ENCODE data around the gene HLX.

The HLX gene

DNA sequence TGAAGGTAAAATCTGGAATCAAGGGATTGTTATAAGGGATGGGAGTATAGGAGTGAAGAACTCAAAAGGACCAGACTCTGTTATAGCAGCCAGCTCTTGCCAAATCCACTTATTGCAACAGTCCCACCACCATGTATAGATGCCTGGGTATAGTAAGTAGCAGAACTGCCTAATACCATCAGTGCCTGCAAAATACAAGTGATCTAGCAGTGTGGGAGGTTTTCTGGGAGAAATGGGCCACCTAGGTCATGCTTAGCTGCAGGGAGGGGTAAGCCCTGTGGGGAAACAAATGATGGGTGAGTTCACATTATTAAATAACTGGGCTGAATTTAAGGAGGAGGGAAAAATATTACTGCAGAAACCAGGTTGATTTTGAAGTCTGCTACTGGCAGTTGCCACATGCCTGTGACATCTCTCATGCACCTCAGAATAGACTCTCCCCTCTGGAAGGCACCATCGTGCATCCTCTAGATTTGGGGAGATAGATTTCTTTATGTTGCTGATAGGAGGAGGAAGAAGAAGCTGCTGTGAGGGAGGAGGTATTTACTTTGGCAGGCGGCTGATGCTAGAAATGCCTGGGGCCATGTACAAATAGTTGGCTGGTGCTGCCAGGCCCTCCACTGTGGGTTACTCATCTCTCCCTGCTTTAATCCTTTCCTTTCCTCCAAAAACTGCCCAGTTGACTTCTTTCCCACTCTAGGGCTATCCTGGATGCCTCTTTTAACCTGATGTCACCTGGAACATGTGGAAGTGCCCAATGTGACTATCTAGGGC, 27.5 kb downstream of the HLX start:
- Histone ChIP-seq H3K79me2 (ENCODE audit: low read length) (no peaks in the 10 kb centered on the region), H4K20me1 (ENCODE audit: insufficient read depth, low read length) (no peaks in the 10 kb centered on the region), H3K4me2 (ENCODE audit: low read length) (no peak overlapping the region), H3K27ac (ENCODE audit: low read length) (no peak overlapping the region), H3K36me3 (replicated peaks; ENCODE audit: low read depth, low read length) (no peaks in the 10 kb centered on the region), H3K9me3 (ENCODE audit: insufficient read depth, low read length) (no peaks in the 10 kb centered on the region), H3K9ac (ENCODE audit: low read length) (no peak overlapping the region), H3K4me1 (ENCODE audit: low read length) (peaks cover 12% of the 10 kb centered on the region), H2AFZ (ENCODE audit: low read depth, low read length) (no peak overlapping the region), H3K4me3 (ENCODE audit: low read length) (no peak overlapping the region), H3K27me3 (ENCODE audit: low read depth, low read length) (peaks cover 28% of the 10 kb centered on the region)
- TF ChIP-seq EZH2phosphoT487 (IDR thresholded peaks at IDR 0.05; ENCODE audit: low read depth), result no peak
- TF ChIP-seq, protein P1, sequence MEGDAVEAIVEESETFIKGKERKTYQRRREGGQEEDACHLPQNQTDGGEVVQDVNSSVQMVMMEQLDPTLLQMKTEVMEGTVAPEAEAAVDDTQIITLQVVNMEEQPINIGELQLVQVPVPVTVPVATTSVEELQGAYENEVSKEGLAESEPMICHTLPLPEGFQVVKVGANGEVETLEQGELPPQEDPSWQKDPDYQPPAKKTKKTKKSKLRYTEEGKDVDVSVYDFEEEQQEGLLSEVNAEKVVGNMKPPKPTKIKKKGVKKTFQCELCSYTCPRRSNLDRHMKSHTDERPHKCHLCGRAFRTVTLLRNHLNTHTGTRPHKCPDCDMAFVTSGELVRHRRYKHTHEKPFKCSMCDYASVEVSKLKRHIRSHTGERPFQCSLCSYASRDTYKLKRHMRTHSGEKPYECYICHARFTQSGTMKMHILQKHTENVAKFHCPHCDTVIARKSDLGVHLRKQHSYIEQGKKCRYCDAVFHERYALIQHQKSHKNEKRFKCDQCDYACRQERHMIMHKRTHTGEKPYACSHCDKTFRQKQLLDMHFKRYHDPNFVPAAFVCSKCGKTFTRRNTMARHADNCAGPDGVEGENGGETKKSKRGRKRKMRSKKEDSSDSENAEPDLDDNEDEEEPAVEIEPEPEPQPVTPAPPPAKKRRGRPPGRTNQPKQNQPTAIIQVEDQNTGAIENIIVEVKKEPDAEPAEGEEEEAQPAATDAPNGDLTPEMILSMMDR (IDR thresholded peaks at IDR 0.05; ENCODE audit: low read depth, low read length), result no peak

DNA sequence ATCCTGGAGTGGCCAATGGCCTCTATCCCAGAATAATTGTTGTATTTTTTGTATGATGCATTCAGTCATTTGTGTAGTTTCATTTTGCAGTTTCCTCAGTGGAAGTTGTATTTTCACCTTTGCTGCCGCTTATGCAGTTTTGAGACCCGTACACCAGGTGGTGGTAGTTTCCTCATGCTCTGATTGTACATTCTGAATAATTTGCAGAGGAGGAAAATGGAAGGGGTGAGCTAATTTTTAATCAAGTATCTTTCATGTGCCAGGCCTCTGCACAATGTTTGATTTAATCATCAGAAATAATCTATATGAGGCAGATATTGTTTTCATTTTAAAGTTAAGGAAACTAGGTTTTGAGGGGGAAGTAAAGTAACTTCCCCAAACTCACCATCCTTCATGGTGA, 29.5 kb downstream of the HLX start:
- no peak overlapping the region for H3K27ac ChIP-seq (ENCODE audit: low read length)
- H3K79me2 ChIP-seq (ENCODE audit: low read length), result no peaks in the 10 kb centered on the region
- H3K9me3 ChIP-seq (ENCODE audit: insufficient read depth, low read length), result no peaks in the 10 kb centered on the region
- no peak overlapping the region for H2AFZ ChIP-seq (ENCODE audit: low read depth, low read length)
- H3K9ac ChIP-seq (ENCODE audit: low read length), result no peak overlapping the region
- no peaks in the 10 kb centered on the region for H4K20me1 ChIP-seq (ENCODE audit: insufficient read depth, low read length)
- TF ChIP-seq, protein P1 (IDR thresholded peaks at IDR 0.05; ENCODE audit: low read depth, low read length), result peak; percentile 95
- no peak for TF ChIP-seq EZH2phosphoT487 (IDR thresholded peaks at IDR 0.05; ENCODE audit: low read depth)
- no peak overlapping the region for H3K4me3 ChIP-seq (ENCODE audit: low read length)
- H3K4me2 ChIP-seq (ENCODE audit: low read length), result peak overlapping the region; percentile 18
- no peaks in the 10 kb centered on the region for H3K36me3 ChIP-seq (replicated peaks; ENCODE audit: low read depth, low read length)
- peaks cover 35% of the 10 kb centered on the region for H3K27me3 ChIP-seq (ENCODE audit: low read depth, low read length)
- peaks cover 12% of the 10 kb centered on the region for H3K4me1 ChIP-seq (ENCODE audit: low read length)

DNA sequence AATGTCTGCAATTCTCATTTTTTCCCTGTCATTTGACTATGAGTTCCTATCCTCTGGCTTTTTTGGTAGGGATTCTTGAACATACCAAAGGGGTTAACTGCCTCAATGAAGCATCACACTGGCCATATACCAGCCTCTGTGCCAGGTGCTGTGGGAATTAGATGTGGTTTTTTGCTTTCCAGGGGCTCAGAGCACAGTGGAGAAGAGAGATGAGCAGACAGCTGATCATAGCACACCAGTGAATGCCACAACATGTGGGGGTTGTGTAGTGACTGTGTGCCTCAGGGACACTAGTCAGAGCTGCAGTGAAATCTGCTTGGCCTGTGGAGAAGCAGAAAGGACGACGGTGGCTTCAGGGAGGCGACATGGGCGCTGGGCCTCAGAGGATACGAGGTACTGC, 30.8 kb downstream of the HLX start:
- TF ChIP-seq EZH2phosphoT487 (IDR thresholded peaks at IDR 0.05; ENCODE audit: low read depth), result no peak
- TF ChIP-seq, protein P1 (IDR thresholded peaks at IDR 0.05; ENCODE audit: low read depth, low read length), result no peak
- no peak overlapping the region for H3K4me3 ChIP-seq (ENCODE audit: low read length)
- H3K27ac ChIP-seq (ENCODE audit: low read length), result no peak overlapping the region

DNA sequence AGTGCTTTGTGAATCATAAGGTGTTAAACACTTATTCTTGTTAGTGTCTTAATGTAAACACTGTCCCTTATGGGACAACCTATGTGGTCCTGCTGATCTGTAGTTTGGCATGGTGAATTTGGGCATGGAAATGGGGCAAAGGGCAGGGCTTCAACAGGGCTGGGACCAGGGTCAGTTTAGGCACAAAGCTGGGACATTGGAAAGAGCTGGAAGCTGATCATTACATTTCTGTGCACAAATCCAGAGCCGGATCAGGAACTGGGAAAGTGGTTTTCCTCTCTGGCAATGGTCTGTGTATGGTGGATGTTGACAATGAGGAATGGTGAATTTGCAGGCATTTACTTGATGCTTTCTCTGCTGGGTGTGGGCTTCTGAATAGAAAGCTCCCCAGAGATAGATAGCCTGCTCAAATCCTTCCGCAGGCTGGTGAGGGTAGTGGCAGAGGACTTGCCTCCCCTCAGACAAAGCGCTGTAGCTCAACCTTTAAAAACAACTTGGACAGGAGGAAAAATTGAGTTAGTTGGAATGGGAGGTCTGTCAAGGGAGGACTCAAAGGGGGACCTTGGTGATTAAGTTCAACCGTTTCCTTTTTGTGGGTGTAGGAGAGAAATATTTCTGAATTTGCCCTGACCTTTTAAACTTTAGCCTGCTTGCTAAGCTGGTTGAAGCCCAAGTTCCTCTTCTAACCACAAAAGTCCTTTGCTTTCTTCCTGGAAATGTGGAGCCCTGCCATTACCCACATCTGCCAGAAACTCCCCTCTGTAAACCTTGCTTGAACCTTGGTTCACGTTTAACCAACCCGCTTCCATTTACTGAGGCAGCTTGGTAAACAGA, 35.3 kb downstream of the HLX start:
- Histone ChIP-seq H3K4me1 (ENCODE audit: low read length) (no peaks in the 10 kb centered on the region), H3K4me2 (ENCODE audit: low read length) (no peak overlapping the region), H3K27me3 (ENCODE audit: low read depth, low read length) (peaks cover 47% of the 10 kb centered on the region), H3K27ac (ENCODE audit: low read length) (no peak overlapping the region), H3K36me3 (replicated peaks; ENCODE audit: low read depth, low read length) (no peaks in the 10 kb centered on the region), H3K9ac (ENCODE audit: low read length) (no peak overlapping the region), H3K4me3 (ENCODE audit: low read length) (no peak overlapping the region), H3K79me2 (ENCODE audit: low read length) (no peaks in the 10 kb centered on the region), H3K9me3 (ENCODE audit: insufficient read depth, low read length) (no peaks in the 10 kb centered on the region), H4K20me1 (ENCODE audit: insufficient read depth, low read length) (no peaks in the 10 kb centered on the region), H2AFZ (ENCODE audit: low read depth, low read length) (no peak overlapping the region)
- TF ChIP-seq, protein P1 (IDR thresholded peaks at IDR 0.05; ENCODE audit: low read depth, low read length), result no peak
- TF ChIP-seq EZH2phosphoT487 (IDR thresholded peaks at IDR 0.05; ENCODE audit: low read depth), result no peak

More for the DNA sequence above, 30.8 kb downstream of the HLX start:
- peaks cover 48% of the 10 kb centered on the region for H3K27me3 ChIP-seq (ENCODE audit: low read depth, low read length)
- no peak overlapping the region for H2AFZ ChIP-seq (ENCODE audit: low read depth, low read length)
- no peaks in the 10 kb centered on the region for H3K79me2 ChIP-seq (ENCODE audit: low read length)
- H4K20me1 ChIP-seq (ENCODE audit: insufficient read depth, low read length), result no peaks in the 10 kb centered on the region
- H3K36me3 ChIP-seq (replicated peaks; ENCODE audit: low read depth, low read length), result no peaks in the 10 kb centered on the region
- no peak overlapping the region for H3K4me2 ChIP-seq (ENCODE audit: low read length)
- H3K4me1 ChIP-seq (ENCODE audit: low read length), result peaks cover 12% of the 10 kb centered on the region
- no peaks in the 10 kb centered on the region for H3K9me3 ChIP-seq (ENCODE audit: insufficient read depth, low read length)
- no peak overlapping the region for H3K9ac ChIP-seq (ENCODE audit: low read length)
